Measurements from ENCODE around the gene OR2V1. TPM values are rescaled to one million over a fixed set of nuclear protein-coding genes. Genes with fewer than 3 reads are reported as not detected.

Gene OR2V1
- total and polyA plus RNA-seq, 2 of the 4 experiments (the other 2 are of a cell fraction) = not detected

- Histone ChIP-seq H2BK20ac (ENCODE audit: low read depth, low read length) (no peak overlapping the region), H3K27me3 (ENCODE audit: control insufficient read depth, insufficient read depth, low read length) (peaks cover 22% of the 10 kb centered on the region), H3K9me3 (ENCODE audit: control insufficient read depth, insufficient read depth, low read length) (no peaks in the 10 kb centered on the region), H3K9ac (ENCODE audit: low read depth, low read length) (no peak overlapping the region), H4K20me1 (ENCODE audit: insufficient read depth, low read length) (no peaks in the 10 kb centered on the region), H2BK5ac (ENCODE audit: low read depth, low read length, poor library complexity, severe bottlenecking) (no peak overlapping the region), H4K8ac (ENCODE audit: low read depth in 2 of 2, low read length in 2 of 2) (no peak overlapping the region), H3K4me2 (ENCODE audit: low read depth, low read length) (no peak overlapping the region), H2BK15ac (ENCODE audit: low read depth, low read length) (no peak overlapping the region), H3K56ac (ENCODE audit: extremely low read depth, insufficient read depth, low read length) (no peak overlapping the region), H3K9me1 (ENCODE audit: insufficient read depth, low read length) (no peaks in the 10 kb centered on the region; the same call in 1 of the 2 replicates), H2AK5ac (ENCODE audit: low read depth, low read length) (no peak overlapping the region), H3K4me3 (ENCODE audit: insufficient read depth, low read depth, low read length) (no peak overlapping the region), H3K14ac (replicated peaks; ENCODE audit: low read depth, low read length) (no peak overlapping the region), H2BK120ac (ENCODE audit: low read depth, low read length) (no peak overlapping the region), H3K4ac (ENCODE audit: low read depth, low read length) (no peak overlapping the region), H3K36me3 (ENCODE audit: control insufficient read depth, insufficient read depth, low read length) (no peaks in the 10 kb centered on the region), H3K4me1 (ENCODE audit: control insufficient read depth, insufficient read depth, low read length) (no peaks in the 10 kb centered on the region), H4K91ac (ENCODE audit: insufficient read depth, low read depth, low read length) (no peak overlapping the region), H3K23ac (ENCODE audit: low read depth, low read length) (no peak overlapping the region), H2AK9ac (replicated peaks; ENCODE audit: low read depth, low read length, poor library complexity) (no peak overlapping the region), H3K27ac (ENCODE audit: insufficient read depth, low read length) (no peak overlapping the region), H4K5ac (ENCODE audit: low read depth, low read length) (no peak overlapping the region), H3K79me1 (ENCODE audit: low read depth in 1 of 2, low read length in 2 of 2) (no peaks in the 10 kb centered on the region), H3K18ac (ENCODE audit: low read depth, low read length) (no peak overlapping the region), H2AFZ (replicated peaks; ENCODE audit: low read length, poor library complexity) (no peak overlapping the region)
- WGBS, 2 experiments (ENCODE audit: extremely low coverage in 2 of 2, insufficient read length in 1 of 2) = 60% methylated on average over 1 of the region's 5 CpGs; no CpG with 5 or more reads in 1 of the 2 experiments
- intact Hi-C loops (cut with micrococcal nuclease) (no loop called here), dilution Hi-C loops (cut with HindIII; ENCODE audit: low sequenced_read_pairs, unreplicated experiment) (no loop called here), in situ Hi-C loops (cut with MboI; ENCODE audit: low sequenced_read_pairs) (no loop called here)
- CTCF ChIA-PET = no interaction called here
- no peak for TF ChIP-seq CEBPB (IDR thresholded peaks at IDR 0.05; ENCODE audit: low read depth, low read length)
- no peak for TF ChIP-seq NFE2L2 (IDR thresholded peaks at IDR 0.05; ENCODE audit: low read depth, low read length)
- no peak for TF ChIP-seq RAD21 (IDR thresholded peaks at IDR 0.05; ENCODE audit: low read length)
- DNase-seq (no peak), ATAC-seq (ENCODE audit: low read depth) (no peak)
- no TSS peak for BruUV-seq (replicated peaks)
- POLR2A ChIA-PET (ENCODE audit: unreplicated experiment) = no interaction called here
Measured at GRCh38 chr5:181111010-181111409, 20.0 kb downstream of the OR2V1 start.
